Measurements from ENCODE around the gene COA3.

The COA3 gene

DNA sequence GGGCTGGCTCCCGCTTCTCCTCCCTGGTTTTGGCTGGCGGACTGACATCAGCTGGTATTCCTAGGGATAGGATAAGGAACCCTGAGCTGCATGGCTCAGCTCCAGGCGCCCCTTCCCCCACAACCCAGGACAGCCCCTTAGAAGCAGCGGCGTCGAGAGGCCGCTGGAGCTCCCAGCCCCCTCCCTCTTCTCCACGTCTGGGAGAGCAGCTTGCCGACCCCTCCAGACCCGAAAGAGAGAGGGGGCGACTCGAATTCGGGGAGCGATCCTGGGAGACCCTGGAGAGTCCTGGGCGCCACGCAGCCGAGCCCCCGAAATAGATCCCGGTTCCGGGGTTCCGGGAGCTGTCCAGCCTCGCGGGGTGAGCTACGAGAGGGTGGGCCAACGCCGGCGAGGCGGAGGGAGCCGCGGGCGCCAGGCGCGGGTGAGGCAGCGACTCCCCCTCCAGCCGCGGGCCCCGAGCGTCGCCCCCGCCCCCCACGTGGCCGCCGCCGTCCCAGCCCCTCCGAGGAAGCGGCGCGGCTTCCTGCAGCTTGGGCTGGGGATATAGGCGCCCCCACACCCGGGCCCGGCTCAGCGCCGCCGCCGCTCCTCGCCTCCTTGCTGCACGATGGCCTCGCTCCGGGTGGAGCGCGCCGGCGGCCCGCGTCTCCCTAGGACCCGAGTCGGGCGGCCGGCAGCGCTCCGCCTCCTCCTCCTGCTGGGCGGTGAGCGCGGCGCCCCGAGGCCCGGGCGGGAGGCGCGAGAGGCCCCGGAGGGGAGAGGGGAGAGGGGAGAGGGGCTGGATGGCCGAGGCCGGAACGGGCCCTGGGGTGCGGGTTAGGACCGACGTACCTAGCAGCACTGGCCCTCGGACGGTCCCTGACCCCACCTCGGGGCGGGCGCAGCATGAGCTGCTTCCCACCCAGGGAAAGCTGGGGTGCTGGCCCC lies 37.6 kb downstream of the COA3 start, which contains the start of gene RAMP2:
TSS of gene RAMP2 (plus strand) at position 576 of the 930 bp plus-strand sequence. CDS start at position 611, 35 bp downstream.
- no peak for DNase-seq (ENCODE audit: low read depth)
- peak within 1 kb of the TSS; percentile 39 for H3K4me3 ChIP-seq (ENCODE audit: low read depth, low read length)
- TF ChIP-seq, protein P1, sequence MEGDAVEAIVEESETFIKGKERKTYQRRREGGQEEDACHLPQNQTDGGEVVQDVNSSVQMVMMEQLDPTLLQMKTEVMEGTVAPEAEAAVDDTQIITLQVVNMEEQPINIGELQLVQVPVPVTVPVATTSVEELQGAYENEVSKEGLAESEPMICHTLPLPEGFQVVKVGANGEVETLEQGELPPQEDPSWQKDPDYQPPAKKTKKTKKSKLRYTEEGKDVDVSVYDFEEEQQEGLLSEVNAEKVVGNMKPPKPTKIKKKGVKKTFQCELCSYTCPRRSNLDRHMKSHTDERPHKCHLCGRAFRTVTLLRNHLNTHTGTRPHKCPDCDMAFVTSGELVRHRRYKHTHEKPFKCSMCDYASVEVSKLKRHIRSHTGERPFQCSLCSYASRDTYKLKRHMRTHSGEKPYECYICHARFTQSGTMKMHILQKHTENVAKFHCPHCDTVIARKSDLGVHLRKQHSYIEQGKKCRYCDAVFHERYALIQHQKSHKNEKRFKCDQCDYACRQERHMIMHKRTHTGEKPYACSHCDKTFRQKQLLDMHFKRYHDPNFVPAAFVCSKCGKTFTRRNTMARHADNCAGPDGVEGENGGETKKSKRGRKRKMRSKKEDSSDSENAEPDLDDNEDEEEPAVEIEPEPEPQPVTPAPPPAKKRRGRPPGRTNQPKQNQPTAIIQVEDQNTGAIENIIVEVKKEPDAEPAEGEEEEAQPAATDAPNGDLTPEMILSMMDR (IDR thresholded peaks at IDR 0.05; ENCODE audit: low read depth, low read length, missing control alignments): no peak

GRCh38 chr17:42759982-42760651 lies 38.4 kb downstream of the COA3 start:
- DNase-seq (ENCODE audit: low read depth): no peak
- TF ChIP-seq, protein P1 (IDR thresholded peaks at IDR 0.05; ENCODE audit: low read depth, low read length, missing control alignments): no peak
- H3K4me3 ChIP-seq (ENCODE audit: low read depth, low read length): no peak overlapping the region

DNA sequence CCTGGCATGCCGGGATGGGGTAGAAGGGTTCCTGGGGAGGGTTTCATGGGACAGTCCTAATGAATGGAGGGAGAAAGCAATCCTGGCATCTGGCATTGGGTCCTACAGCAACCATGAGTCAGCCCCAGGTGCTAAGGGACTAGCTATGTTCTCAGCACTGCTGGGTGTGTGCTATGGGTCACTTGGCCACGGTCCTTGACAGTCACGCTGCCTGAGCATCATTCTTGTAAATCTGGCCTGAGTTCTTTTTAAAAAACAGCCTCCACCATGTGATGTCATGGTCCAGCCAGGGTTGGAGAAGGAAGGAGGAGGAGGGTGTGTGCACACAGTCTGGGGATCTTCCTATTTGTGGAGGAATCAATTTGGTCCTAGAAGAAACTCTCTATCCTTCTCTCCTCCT lies 43.7 kb downstream of the COA3 start:
- H3K4me3 ChIP-seq (ENCODE audit: low read depth, low read length): no peak overlapping the region
- TF ChIP-seq, protein P1 (IDR thresholded peaks at IDR 0.05; ENCODE audit: low read depth, low read length, missing control alignments): no peak
- DNase-seq (ENCODE audit: low read depth): no peak

DNA sequence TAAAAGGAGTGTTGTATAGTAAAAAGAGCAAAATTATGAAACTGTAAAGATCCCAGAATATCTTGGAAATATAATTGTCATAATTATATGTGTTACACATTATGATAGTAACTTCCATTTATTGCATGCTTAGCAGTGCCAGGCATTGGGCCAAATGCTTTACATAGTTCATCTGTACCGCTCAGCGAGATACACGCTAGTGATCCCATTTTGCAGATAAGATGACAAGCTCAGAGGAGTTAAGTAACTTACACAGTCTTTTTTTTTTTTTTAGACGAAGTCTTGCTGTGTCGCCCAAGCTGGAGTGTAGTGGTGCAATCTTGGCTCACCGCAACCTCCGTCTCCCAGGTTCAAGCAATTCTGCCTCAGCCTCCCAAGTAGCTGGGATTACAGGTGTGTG lies 46.9 kb downstream of the COA3 start:
- no peak overlapping the region for H3K4me3 ChIP-seq (ENCODE audit: low read depth, low read length)
- no peak for DNase-seq (ENCODE audit: low read depth)
- TF ChIP-seq, protein P1 (IDR thresholded peaks at IDR 0.05; ENCODE audit: low read depth, low read length, missing control alignments): no peak

- no peak overlapping the region for H3K4me3 ChIP-seq (ENCODE audit: low read depth, low read length)
- DNase-seq (ENCODE audit: low read depth): no peak
- TF ChIP-seq, protein P1 (IDR thresholded peaks at IDR 0.05; ENCODE audit: low read depth, low read length, missing control alignments): no peak
Observed at GRCh38 chr17:42750739-42751344, 47.7 kb downstream of the COA3 start.

- H3K4me3 ChIP-seq (ENCODE audit: low read depth, low read length): no peak overlapping the region
- DNase-seq (ENCODE audit: low read depth): no peak
- TF ChIP-seq, protein P1 (IDR thresholded peaks at IDR 0.05; ENCODE audit: low read depth, low read length, missing control alignments): no peak
Observed at GRCh38 chr17:42748908-42749798, 49.4 kb downstream of the COA3 start.
